HUES64 (cell line): ENCODE results near the gene ASB11. TPM values are rescaled to one million over a fixed set of nuclear protein-coding genes. Genes with fewer than 3 reads are reported as not detected.

Source experiments
- H3K27ac ChIP-seq: 2 replicates; pipeline ENCODE4 v1.7.0; 2013; ENCODE audit warnings: low read depth, low read length, inconsistent platforms
- H3K27me3 ChIP-seq: 2 replicates; pipeline ENCODE4 v1.6.1; 2013; ENCODE audit warnings: mild to moderate bottlenecking, low read length; ENCODE audit not compliant: insufficient read depth
- H3K36me3 ChIP-seq: 2 replicates; pipeline ENCODE4 v1.6.1; 2013; ENCODE audit warnings: mild to moderate bottlenecking, low read length; ENCODE audit not compliant: insufficient read depth
- H3K4me1 ChIP-seq: 2 replicates; pipeline ENCODE4 v1.6.1; 2013; ENCODE audit warnings: mild to moderate bottlenecking, low read length, moderate library complexity; ENCODE audit not compliant: insufficient read depth
- H3K4me3 ChIP-seq: 2 replicates; pipeline ENCODE4 v1.5.1; 2013; ENCODE audit warnings: mild to moderate bottlenecking, low read length, moderate library complexity
- H3K9ac ChIP-seq: 2 replicates; pipeline ENCODE4 v1.6.1; 2013; ENCODE audit warnings: mild to moderate bottlenecking, low read depth, low read length
- H3K9me3 ChIP-seq: 2 replicates; pipeline ENCODE4 v1.6.1; 2013; ENCODE audit warnings: low read depth, low read length; ENCODE audit not compliant: insufficient read depth
- WGBS: fragments of 150-250, 120-280 bp; methylation state at CpG from one replicate; pipeline ENCODE4 v1.1.7; 2013; ENCODE audit warnings: missing lambda C conversion rate; 5-methylcytosine and 5-hydroxymethylcytosine counted together
- polyA plus RNA-seq, 2 experiments: library from polyadenylated mRNA; stranded (reverse); fragments of 50-300 nt; gene quantifications; one replicate each; pipeline ENCODE4 v1.2.3, GENCODE V29; 2013

Gene ASB11, protein sequence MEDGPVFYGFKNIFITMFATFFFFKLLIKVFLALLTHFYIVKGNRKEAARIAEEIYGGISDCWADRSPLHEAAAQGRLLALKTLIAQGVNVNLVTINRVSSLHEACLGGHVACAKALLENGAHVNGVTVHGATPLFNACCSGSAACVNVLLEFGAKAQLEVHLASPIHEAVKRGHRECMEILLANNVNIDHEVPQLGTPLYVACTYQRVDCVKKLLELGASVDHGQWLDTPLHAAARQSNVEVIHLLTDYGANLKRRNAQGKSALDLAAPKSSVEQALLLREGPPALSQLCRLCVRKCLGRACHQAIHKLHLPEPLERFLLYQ
- not detected for polyA plus RNA-seq (2013, experiment 1 of 2)
- polyA plus RNA-seq (2013, experiment 2 of 2) = not detected

DNA sequence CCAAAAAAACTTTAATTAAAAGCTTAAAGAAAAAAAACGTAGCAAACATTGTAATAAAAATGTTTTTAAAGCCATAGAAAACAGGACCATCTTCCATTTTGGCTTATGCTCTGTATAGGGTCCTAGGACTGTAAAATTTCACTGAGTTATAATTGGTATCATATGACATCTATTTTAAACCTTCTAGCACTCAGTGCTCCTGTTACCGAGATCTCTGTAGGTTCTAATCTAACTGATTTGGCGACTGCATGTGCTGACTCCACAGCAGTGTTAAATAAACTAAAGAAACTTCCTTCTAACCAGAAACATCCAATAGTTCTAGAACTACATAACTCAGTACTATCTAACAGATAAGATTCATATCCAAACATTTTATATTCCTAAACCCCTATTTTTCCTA is at the start of gene ASB11:
TSS of gene ASB11 (minus strand) at position 132 of the 400 bp plus-strand sequence. CDS start at position 97, 35 bp downstream.
- Histone ChIP-seq H3K27ac (no peak within 1 kb of the TSS), H3K4me1 (no peaks in the 10 kb centered on the region), H3K36me3 (peaks cover 8% of the 10 kb centered on the region), H3K27me3 (no peaks in the 10 kb centered on the region), H3K9me3 (no peaks in the 10 kb centered on the region), H3K9ac (no peak within 1 kb of the TSS), H3K4me3 (no peak within 1 kb of the TSS)
- 96% methylated on average over 2 of the region's 3 CpGs for WGBS

DNA sequence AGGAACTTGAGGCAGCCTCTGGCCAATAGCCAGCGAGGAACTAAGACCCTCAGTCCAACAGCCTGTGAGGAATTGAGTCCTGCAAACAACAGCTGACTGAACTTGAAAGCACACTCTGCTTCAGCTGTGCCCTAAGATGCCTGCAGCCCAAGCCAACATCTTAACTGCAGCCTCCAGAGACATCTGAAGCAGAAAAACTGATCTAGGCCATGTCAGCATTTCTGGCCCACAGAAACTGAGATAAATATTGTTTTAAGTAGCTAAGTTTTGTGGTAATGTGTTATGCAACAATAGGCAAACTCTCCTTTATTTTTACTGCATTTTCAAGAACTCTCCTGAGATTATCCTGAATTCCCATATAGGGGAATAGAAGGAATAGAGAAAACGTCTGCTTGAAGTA is 44.3 kb upstream of the ASB11 start:
- no peaks in the 10 kb centered on the region for H3K9me3 ChIP-seq
- WGBS = 97% methylated on average over 1 of the region's 2 CpGs
- no peaks in the 10 kb centered on the region for H3K27me3 ChIP-seq
- H3K27ac ChIP-seq = no peak overlapping the region
- H3K9ac ChIP-seq = no peak overlapping the region
- H3K4me3 ChIP-seq = no peak overlapping the region
- no peaks in the 10 kb centered on the region for H3K4me1 ChIP-seq
- H3K36me3 ChIP-seq = no peaks in the 10 kb centered on the region

DNA sequence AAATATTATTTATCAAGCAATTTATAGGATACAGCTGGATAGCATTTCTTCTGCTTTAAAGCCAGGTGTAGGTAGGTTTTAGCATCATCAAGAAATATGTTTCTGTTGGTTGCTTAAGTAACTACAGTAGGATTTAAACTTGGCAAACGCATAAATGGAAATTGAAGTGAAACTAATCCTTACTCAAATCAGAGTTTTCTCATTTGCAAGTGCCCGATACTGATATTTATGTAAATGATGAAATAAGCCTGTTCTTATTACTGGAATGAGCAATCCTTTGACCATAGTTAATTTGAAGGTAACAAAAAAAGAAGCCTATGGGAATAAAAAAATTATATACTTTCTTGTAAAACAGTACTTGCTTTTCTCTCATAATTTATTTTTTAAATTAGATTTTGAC is 43.1 kb upstream of the ASB11 start:
- Histone ChIP-seq H3K27me3 (no peaks in the 10 kb centered on the region), H3K9ac (no peak overlapping the region), H3K9me3 (no peaks in the 10 kb centered on the region), H3K4me1 (no peaks in the 10 kb centered on the region), H3K27ac (no peak overlapping the region), H3K36me3 (no peaks in the 10 kb centered on the region), H3K4me3 (no peak overlapping the region)
- no CpG with 5 or more reads among the region's 2 CpGs for WGBS

DNA sequence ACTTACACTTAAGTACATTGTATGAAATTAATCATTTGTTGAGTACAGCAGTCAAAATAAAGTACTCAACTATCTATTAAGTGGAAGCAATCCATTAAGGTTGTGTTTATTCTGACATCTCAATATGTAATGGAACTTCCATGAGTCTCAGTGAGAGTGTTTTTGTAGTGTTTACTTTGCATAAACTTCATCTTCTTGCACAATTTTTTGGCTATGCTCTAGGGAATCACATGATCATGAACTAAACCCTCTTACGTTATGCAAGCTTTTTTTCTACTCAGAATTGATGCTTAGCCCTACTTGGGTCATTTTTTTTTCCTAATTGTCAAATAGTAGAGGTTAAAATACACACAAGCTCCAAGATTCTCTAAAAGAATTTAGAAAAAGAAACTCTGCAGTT is 41.0 kb upstream of the ASB11 start:
- Histone ChIP-seq H3K36me3 (no peaks in the 10 kb centered on the region), H3K9me3 (no peaks in the 10 kb centered on the region), H3K27ac (no peak overlapping the region), H3K9ac (no peak overlapping the region), H3K4me1 (no peaks in the 10 kb centered on the region), H3K27me3 (no peaks in the 10 kb centered on the region), H3K4me3 (no peak overlapping the region)
- 78% methylated on average over 1 of the region's 1 CpG for WGBS

DNA sequence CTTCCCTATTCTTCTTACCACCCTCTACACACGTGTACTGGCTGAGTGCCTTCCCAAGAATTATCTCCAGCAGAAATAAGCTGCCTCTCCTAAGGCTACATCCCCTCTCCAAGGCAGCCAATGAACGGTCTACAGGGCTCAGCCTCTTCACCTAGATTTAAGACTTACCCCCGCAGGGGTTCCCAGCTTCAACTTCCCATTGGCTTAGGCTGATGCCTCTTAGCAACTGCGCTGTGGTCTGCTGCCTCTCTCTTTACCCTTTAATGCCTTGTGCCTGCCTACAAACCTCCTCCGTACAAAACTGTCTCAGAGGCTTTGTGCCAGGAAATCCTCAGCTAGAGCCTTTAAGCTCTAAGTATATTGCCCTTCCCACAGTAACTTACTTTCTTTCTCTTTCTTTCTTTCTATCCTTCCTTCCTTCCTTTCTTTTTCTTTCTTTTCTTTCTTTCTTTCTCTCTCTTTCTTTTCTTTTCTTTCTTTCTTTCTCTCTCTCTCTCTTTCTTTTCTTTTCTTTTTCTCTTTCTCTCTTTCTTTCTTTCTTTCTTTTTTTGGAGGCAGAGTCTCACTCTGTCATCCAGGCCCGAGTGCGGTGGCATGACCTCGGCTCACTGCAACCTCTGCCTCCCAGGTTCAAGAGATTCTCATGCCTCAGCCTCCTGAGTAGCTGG is 35.0 kb upstream of the ASB11 start:
- Histone ChIP-seq H3K9me3 (no peaks in the 10 kb centered on the region), H3K27ac (no peak overlapping the region), H3K4me3 (no peak overlapping the region), H3K36me3 (no peaks in the 10 kb centered on the region), H3K4me1 (no peaks in the 10 kb centered on the region), H3K27me3 (peaks cover 3% of the 10 kb centered on the region; the same call in 1 of the 2 replicates), H3K9ac (no peak overlapping the region)
- 72% methylated on average over 8 of the region's 8 CpGs for WGBS

DNA sequence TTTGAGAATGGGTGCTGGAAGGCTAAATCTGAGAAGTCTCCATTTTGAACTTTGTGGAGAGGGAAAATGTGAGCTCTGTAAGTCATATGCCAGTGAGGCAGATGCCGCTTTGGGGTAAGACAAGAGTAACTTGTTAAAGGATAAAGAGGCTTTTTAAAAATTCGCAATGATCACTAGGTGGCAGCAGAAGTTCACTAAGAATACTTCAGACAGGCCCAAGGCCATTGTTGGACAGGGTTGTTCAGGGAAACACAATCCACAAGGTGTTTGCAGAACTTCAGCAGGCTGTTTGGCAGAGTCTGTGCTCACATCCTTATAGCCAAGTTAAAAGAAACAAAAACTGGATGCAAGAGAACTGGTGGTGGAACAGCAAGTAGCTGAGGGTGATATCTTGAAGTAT is 33.6 kb upstream of the ASB11 start:
- Histone ChIP-seq H3K9me3 (no peaks in the 10 kb centered on the region), H3K4me3 (no peak overlapping the region), H3K4me1 (no peaks in the 10 kb centered on the region), H3K9ac (no peak overlapping the region), H3K27me3 (peaks cover 8% of the 10 kb centered on the region), H3K36me3 (no peaks in the 10 kb centered on the region), H3K27ac (no peak overlapping the region)
- WGBS = 26% methylated on average over 2 of the region's 2 CpGs

DNA sequence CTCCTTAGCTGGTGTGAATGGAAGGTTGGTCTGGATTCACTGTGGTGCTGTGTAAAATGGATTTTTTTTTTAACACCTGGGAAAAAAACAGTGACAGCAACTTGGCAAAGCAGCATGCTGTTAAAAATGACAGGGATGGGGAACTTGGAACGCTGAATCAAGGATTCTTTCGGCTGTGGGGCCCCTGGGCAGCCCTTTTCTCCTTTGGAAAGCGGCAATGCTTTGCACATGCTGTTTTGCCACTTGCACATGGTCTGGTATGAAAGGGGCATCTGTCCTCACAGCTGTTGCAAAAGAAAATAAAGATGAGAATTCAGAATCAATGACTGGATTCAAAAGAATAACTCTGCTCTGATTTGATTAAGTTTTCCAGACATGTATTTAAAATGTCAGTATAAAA is 30.5 kb upstream of the ASB11 start:
- WGBS = 84% methylated on average over 3 of the region's 3 CpGs
- H3K9me3 ChIP-seq = no peaks in the 10 kb centered on the region
- no peak overlapping the region for H3K27ac ChIP-seq
- no peak overlapping the region for H3K9ac ChIP-seq
- H3K4me3 ChIP-seq = no peak overlapping the region
- H3K4me1 ChIP-seq = no peaks in the 10 kb centered on the region
- no peaks in the 10 kb centered on the region for H3K36me3 ChIP-seq
- peaks cover 19% of the 10 kb centered on the region for H3K27me3 ChIP-seq

DNA sequence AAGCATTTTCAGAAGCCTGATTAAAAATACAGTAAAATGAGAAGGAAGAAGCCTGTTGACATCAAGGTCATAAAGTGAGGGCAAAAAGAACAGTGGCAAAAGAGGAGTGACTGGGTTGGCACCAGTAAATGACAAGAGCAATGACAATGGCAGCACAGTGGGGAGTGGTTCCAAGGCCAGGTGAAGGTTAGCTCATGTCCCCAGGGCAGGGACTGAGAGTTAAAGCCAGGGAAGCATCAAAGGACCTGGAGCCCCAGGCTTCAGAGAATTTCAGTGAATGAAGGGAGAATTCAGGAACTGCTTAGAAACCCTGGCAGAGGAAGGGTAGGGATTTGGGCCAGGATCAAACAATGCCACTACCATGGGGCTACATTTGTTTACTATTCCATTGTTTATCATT is 28.7 kb upstream of the ASB11 start:
- H3K9ac ChIP-seq = no peak overlapping the region
- no peak overlapping the region for H3K27ac ChIP-seq
- H3K36me3 ChIP-seq = no peaks in the 10 kb centered on the region
- no peak overlapping the region for H3K4me3 ChIP-seq
- H3K4me1 ChIP-seq = no peaks in the 10 kb centered on the region
- no peaks in the 10 kb centered on the region for H3K9me3 ChIP-seq
- H3K27me3 ChIP-seq = peaks cover 19% of the 10 kb centered on the region

DNA sequence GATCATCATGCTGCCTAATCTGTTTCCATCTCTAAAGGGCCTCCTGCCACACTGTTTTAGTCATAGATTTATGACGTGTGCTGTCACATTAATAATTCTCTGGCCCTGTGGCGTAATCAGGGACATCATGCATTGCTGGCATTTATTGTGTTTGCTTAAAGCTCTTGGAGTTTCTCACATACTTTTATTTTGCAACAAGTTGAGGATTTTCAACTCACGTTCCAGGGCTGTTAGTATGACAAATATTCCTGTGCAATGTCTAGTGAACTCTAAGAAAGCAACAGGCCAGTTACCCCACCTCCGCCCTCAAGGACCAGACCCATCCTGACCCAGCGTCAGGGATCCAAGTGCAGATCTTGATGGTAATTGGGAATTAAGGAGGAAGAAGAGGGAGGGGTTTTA is 27.6 kb upstream of the ASB11 start:
- Histone ChIP-seq H3K4me1 (no peaks in the 10 kb centered on the region), H3K27ac (no peak overlapping the region), H3K4me3 (no peak overlapping the region), H3K9ac (no peak overlapping the region), H3K9me3 (no peaks in the 10 kb centered on the region), H3K36me3 (no peaks in the 10 kb centered on the region), H3K27me3 (peaks cover 21% of the 10 kb centered on the region)
- WGBS = 88% methylated on average over 3 of the region's 5 CpGs

DNA sequence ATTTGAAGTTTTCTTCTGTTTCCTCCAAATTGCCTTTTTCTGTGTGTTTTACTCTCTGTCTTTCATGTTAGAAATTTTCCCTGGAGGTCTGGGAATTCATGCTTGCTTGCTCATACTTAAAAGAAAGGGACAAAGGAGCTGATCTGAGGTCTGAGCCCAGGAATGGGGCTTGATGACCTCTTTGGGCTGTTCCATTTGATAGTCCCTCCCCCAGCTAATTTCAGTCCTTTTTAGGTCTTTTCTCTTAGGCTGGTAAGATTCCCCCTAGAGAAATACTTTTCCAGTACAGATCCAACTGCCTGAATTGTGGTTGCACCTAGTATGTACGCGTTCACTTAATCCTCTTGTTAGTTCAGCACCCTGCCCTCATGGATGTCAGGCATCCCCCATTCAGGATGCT is 25.4 kb upstream of the ASB11 start:
- WGBS = 87% methylated on average over 2 of the region's 2 CpGs
- Histone ChIP-seq H3K9ac (no peak overlapping the region), H3K4me1 (no peaks in the 10 kb centered on the region), H3K9me3 (no peaks in the 10 kb centered on the region), H3K4me3 (no peak overlapping the region), H3K27ac (no peak overlapping the region), H3K27me3 (peaks cover 23% of the 10 kb centered on the region), H3K36me3 (no peaks in the 10 kb centered on the region)

DNA sequence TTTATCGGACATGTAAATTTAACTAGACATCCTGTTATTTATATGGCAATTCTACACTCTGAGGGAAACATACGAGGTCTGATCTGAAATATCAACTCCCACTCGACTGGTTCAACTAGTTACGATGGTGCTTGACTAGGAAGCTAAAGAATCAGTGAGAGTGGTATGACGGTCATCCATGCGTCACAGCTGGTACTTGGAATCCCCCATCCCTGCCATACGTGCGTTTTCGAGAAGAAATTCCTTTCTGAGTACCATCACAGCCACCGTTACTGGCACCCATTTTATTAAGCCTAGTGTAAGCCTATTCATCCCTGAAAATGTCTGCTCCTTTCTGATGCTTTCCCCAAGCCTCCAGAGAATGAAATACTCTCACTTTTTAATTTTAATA is 20.6 kb upstream of the ASB11 start:
- Histone ChIP-seq H3K9me3 (no peaks in the 10 kb centered on the region), H3K9ac (no peak overlapping the region; the same call in 1 of the 2 replicates), H3K27me3 (peaks cover 4% of the 10 kb centered on the region; the same call in 1 of the 2 replicates), H3K27ac (no peak overlapping the region), H3K4me1 (no peaks in the 10 kb centered on the region), H3K4me3 (peak overlapping the region; percentile 95), H3K36me3 (peaks cover 17% of the 10 kb centered on the region)
- WGBS = 6% methylated on average over 8 of the region's 10 CpGs
